ENCODE results near the gene RASGEF1B.
"Not testable (repeated sequence)": the region's sequence is repeated elsewhere in the genome, so short reads cannot be mapped to it uniquely, and the experiment has no call there.

Gene RASGEF1B

GRCh38 chr4:81427344-81427821, 44.3 kb downstream of the RASGEF1B start:
- DNase-seq, result no peak

GRCh38 chr4:81426770-81427289, 44.9 kb downstream of the RASGEF1B start:
- no peak for DNase-seq

GRCh38 chr4:81424816-81425755, 46.6 kb downstream of the RASGEF1B start:
- DNase-seq, result no peak

DNA sequence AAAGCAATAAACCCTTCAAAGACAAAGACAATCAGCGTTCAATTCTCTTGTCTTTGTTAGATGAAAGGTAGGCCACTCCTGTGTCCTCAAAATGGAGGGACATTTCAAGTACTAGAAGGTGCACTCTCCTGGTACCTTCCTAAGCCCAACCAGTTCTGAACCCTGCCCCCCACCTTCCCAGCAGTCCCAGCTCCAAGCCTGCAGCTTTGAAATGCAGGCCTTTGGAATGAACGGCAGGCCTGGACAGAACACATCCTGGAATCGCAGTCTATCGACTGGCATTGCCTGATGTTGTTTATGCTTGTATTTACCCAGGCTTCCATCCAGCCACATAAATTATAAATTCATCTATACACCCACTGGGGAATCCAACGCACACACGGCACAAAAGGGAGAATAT, 47.4 kb downstream of the RASGEF1B start:
- DNase-seq, result no peak

- DNase-seq, result no peak
Observed at GRCh38 chr4:81422595-81422994, 49.1 kb downstream of the RASGEF1B start.

GRCh38 chr4:81421346-81422218, 50.1 kb downstream of the RASGEF1B start:
- peak; percentile 61 for DNase-seq

GRCh38 chr4:81418572-81418971, 53.1 kb downstream of the RASGEF1B start:
- no peak for DNase-seq

- DNase-seq, result no peak
Observed at GRCh38 chr4:81412946-81413495, 58.7 kb downstream of the RASGEF1B start.

GRCh38 chr4:81410680-81411079, 61.0 kb downstream of the RASGEF1B start:
- DNase-seq, result no peak

DNA sequence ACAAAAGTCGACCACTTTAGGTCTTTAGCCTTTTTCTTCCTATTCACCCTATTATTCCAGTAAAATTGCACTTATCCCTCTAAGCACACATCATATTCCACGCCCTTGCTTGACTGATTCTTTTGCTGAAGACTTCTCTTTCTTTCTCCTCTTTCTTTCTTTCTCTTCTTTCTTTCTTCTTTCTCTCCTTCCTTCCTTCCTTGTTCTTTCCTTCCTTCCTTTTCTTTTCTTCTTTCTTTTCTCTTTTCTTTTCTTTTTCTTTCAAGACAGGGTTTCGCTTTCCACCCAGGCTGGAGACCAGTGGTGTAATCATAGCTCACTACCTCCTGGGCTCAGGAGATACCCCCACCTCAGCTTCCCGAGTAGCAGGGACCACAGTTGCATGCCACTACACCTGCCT, 61.9 kb downstream of the RASGEF1B start:
- DNase-seq, result no peak

DNA sequence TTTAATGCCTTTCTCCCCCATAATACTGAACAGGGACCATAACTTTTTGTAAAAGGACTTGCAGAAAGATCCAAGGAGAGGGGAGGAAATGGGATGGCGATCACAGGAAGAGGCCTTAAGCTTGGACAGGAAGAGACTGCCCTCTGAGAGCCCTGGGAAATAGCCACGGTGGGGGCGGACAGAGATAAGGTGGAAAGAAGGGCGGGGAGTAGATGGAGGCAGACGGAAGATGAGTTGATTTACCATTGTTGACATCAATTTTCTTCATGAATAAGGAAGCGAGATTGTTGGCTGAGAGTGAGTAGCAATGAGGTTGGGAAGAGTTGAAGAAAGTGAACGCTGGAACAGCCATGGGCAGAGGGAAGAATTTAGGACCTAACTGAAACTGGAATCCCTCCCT, 63.4 kb downstream of the RASGEF1B start:
- DNase-seq, result no peak

DNA sequence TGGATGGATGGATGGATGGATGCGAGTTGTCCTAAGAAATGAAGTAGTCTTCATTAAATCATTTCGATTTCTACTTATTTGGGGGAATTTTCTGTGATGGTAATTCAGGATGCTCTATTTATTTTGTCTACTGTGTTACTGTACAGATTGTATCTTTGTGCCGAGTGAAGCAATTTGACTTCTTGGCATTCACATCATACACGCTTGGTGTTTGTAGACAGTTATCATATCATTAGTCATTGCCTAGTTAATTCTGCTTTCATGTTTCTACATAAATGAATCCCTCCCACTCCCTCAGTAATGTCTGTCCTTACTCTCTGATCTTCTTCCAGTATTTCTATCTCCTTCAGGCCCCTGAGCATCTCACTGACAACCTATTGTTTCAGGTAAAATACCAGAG, 64.0 kb downstream of the RASGEF1B start:
- no peak for DNase-seq

- not testable (repeated sequence) for DNase-seq
Observed at GRCh38 chr4:81406481-81406880, 65.2 kb downstream of the RASGEF1B start.

DNA sequence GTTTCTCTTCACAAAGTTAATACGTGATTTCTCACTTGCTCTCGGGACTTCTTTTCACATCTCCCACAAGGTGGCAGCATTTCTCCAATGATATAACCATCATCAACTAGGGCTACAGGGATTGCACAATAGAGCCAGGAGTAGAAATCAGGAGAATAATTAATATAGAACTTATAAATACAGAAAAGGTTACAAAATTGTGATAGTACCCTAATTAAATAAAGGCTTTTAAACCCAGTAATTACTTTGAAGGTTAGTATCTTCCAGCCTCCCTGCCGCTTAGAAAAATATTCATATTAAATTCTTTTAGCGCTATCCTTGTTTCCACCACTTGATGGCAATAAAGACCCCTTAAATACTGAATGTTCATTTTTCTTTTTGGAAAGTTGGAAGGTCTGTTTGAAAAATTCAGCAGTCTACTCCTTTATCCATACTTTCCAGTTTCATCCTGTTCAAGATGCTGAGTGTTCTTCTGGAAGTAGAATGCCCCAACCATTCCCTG, 65.8 kb downstream of the RASGEF1B start:
- DNase-seq, result peak; percentile 51

GRCh38 chr4:81404741-81405140, 67.0 kb downstream of the RASGEF1B start:
- no peak for DNase-seq

- no peak for DNase-seq
Observed at GRCh38 chr4:81404294-81404693, 67.4 kb downstream of the RASGEF1B start.

DNA sequence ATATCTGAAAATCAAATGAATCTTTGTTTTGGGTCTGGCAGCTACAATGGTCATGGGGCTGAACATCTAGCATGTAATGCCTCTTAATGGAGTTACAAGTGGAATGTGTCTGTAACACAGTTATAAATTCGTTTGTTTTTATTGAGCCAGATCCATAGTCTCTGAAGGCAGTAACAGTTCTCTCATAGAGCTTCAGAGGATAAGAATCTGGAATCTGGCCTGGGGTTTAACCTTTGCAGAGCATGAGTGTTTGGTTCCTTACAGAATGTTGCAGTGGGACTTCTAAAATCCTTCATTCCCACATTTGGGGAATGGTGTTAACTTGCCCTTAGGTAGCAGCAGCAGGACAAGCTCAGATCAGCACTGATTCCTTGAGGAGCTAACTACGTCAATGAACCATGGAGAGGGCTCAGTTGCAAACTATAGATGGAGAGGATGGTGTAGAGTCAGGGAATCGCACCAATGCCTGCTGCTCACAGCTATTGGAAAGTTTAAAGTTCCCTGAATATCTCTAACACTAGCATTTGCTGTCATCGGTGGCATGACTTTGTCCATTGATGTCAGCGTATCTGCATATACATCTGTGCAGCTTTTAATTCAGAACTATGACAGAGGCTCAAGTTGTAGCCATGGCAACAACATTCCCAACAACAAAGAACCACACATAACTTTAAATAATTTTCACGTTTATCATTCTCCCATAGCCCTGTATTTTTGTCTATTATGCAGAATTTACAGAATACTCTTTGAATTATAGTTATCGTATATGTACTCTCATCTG, 72.2 kb downstream of the RASGEF1B start:
- DNase-seq, result no peak

GRCh38 chr4:81398379-81398778, 73.3 kb downstream of the RASGEF1B start:
- no peak for DNase-seq

GRCh38 chr4:81397635-81398034, 74.1 kb downstream of the RASGEF1B start:
- no peak for DNase-seq

GRCh38 chr4:81395239-81395638, 76.5 kb downstream of the RASGEF1B start:
- no peak for DNase-seq

DNA sequence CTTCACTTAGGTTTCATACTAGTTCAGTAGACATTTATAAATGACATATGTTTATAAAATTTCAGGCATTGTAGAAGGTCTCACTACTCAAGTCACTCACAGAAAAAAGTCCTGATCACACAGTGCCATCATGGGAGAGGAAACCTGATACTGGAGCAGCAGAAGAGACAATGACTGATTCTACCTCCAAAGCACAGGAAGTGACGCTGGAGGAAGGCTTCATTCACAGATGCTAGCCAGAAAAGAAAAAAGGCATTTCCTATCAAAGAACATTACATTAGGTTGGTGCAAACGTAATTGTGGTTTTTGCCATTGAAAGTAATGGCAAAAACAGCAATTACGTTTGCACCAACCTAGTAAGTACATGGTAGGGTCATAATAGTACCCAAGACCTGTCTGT, 79.5 kb downstream of the RASGEF1B start:
- DNase-seq, result no peak

GRCh38 chr4:81389720-81390119, 82.0 kb downstream of the RASGEF1B start:
- no peak for DNase-seq

All from NCI-H1417 treated with DMSO at 0.1 percent for 48 hours (cell line).